Measurements from ENCODE around the gene CHCHD3. TPM values are rescaled to one million over a fixed set of nuclear protein-coding genes. Genes with fewer than 3 reads are reported as not detected.

The CHCHD3 gene
- total RNA-seq, 1 experiment from 2014 or later = 192 TPM

DNA sequence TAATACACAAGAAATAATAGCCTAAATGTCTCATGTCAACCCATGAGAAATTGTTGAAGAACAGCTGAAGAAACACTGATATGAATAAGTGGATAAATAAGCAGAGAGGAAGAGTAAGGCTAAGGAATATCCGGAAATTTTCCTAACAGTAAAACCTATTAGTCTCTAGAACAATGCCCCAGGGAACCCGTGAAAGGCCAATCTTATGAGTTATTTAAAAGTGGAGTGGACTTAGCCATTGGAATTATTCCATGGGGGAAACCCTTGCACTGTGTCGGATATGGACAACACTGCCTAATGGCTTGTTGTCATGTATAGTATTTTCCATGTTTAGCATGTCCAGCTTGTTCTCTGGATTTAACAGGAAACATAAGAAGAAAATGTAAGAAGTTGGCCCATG is 288.4 kb downstream of the CHCHD3 start:
- no peak overlapping the region for H3K4me3 ChIP-seq
- DNase-seq = no peak
- peaks cover 21% of the 10 kb centered on the region for H3K36me3 ChIP-seq
- H3K27me3 ChIP-seq = no peaks in the 10 kb centered on the region
- H3K4me1 ChIP-seq = no peaks in the 10 kb centered on the region
- H3K9me3 ChIP-seq (replicated peaks) = peaks cover 3% of the 10 kb centered on the region; the same call in 1 of the 2 replicates
- no peak overlapping the region for H3K27ac ChIP-seq

DNA sequence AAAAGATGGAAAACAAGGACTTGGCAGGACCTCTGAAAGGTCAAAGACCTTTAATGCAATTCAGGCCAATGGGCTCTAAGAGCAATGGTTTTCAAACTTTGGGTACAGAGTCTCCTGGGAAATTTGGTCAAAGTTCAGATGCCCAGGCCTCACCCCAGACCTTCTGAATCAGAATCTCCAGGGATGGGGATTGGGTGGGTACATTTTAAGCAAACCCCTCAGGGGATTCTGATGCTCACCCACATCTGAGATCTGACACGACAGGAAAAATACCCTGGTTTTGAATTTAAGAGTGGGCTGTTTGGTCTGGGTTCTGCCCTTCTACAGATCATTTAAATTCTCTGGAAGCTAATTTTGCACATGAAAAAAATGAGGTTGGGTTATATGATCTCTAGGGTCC is 290.9 kb downstream of the CHCHD3 start:
- peaks cover 3% of the 10 kb centered on the region; the same call in 1 of the 2 replicates for H3K9me3 ChIP-seq (replicated peaks)
- H3K36me3 ChIP-seq = peaks cover 27% of the 10 kb centered on the region
- no peak overlapping the region for H3K4me3 ChIP-seq
- no peak for DNase-seq
- H3K4me1 ChIP-seq = no peaks in the 10 kb centered on the region
- H3K27ac ChIP-seq = no peak overlapping the region
- H3K27me3 ChIP-seq = no peaks in the 10 kb centered on the region

DNA sequence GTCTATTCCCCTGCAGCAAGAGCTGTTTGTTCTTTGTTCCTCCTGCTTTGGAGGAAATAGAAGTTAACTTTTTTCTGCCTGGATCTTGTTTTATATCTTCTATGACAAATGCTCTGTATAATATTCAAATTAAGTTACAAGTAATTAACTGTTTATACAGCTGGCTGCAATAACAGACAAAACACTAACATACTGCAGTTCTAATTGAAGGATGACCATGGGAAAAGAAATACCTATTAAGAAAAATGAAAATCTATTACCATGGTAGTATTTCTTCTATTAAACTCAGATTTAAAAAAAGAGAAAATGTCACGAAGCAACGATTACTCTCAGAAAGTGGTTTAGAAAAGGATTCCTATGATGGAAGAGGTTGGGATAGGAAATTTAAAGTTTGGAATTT is 291.8 kb downstream of the CHCHD3 start:
- no peaks in the 10 kb centered on the region for H3K27me3 ChIP-seq
- H3K4me1 ChIP-seq = no peaks in the 10 kb centered on the region
- no peak overlapping the region for H3K27ac ChIP-seq
- peaks cover 3% of the 10 kb centered on the region; the same call in 1 of the 2 replicates for H3K9me3 ChIP-seq (replicated peaks)
- DNase-seq = no peak
- peaks cover 27% of the 10 kb centered on the region for H3K36me3 ChIP-seq
- H3K4me3 ChIP-seq = no peak overlapping the region

DNA sequence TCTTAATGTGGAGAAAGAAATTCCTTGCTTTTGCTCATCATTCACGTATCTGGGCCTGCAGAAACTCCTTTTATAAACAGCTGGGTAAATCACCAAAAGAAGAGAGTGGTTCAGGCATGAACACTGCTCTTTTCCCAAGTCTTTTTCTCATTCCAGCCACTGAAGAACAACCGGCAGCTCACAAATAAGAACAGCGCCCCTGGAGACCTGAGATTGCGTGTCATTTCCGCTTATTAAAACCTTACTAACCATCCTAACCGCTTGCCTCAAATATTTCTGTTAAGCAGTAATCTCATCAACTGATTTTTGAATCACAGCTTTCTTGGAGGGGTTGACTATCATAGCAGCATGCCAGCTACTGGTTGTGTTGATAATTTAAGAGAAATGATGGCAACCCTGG is 292.6 kb downstream of the CHCHD3 start:
- Histone ChIP-seq H3K27me3 (no peaks in the 10 kb centered on the region), H3K27ac (no peak overlapping the region), H3K4me3 (no peak overlapping the region), H3K4me1 (no peaks in the 10 kb centered on the region), H3K9me3 (replicated peaks) (peaks cover 3% of the 10 kb centered on the region; the same call in 1 of the 2 replicates), H3K36me3 (peaks cover 30% of the 10 kb centered on the region)
- no peak for DNase-seq

DNA sequence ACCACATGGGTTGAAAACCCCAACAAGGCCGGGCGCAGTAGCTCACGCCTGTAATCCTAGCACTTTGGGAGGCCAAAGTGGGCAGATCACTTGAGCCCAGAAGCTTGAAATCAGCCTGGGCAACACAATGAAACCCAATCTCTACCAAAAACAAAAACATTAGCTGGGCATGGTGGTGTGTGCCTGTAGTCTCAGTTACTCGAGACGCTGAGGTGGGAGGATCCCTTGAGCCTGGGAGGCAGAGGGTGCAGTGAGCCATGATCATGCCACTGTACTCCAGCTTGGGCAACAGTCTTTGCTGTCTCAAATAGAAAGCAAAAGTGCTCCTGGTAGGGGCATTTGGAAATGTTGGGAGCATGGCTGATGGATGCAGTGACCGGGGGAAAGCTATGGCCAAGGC is 296.0 kb downstream of the CHCHD3 start:
- no peaks in the 10 kb centered on the region for H3K27me3 ChIP-seq
- H3K27ac ChIP-seq = no peak overlapping the region
- peaks cover 3% of the 10 kb centered on the region; the same call in 1 of the 2 replicates for H3K9me3 ChIP-seq (replicated peaks)
- no peak for DNase-seq
- H3K36me3 ChIP-seq = peaks cover 32% of the 10 kb centered on the region
- no peak overlapping the region for H3K4me3 ChIP-seq
- H3K4me1 ChIP-seq = no peaks in the 10 kb centered on the region

DNA sequence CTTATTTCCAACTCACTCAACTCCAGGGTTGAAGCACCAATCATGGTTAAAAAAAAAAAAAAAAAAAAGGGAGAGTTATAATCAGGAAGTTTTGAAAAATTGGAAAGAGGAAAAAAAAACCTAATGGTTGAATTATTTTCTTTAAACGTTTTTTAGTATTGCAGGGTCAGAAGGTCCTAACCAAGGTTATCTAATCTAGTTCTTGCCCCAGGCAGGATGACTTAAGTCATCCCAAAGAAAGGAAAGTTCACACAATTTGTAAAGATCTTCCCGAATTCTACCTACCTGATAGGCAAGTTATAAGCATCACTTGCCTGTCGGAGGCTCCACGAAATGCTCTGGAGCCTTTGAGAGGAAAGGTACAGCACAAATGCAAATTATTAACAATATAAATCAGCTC is 297.5 kb downstream of the CHCHD3 start:
- Histone ChIP-seq H3K9me3 (replicated peaks) (peaks cover 3% of the 10 kb centered on the region; the same call in 1 of the 2 replicates), H3K4me1 (no peaks in the 10 kb centered on the region), H3K36me3 (peaks cover 32% of the 10 kb centered on the region), H3K4me3 (no peak overlapping the region), H3K27me3 (no peaks in the 10 kb centered on the region), H3K27ac (no peak overlapping the region)
- no peak for DNase-seq

DNA sequence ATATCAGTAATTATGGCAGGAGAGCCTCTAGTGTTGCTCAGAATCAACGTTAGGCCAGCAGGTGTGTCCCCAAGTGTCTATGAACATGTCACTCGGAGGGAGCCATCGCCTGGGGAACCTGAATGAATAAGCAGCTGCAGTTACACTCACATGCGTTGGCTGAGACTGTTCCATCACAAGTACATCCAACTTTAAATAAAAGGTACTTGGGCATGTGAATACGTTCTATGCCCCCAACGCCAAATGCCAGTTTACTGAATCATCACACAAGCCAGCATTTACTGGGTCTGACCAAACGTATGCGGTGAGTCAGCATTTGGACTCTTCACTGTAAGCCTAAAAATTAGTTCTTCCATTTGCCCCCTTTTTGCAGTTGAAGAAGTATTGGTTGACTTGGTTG is 298.1 kb downstream of the CHCHD3 start:
- Histone ChIP-seq H3K4me1 (no peaks in the 10 kb centered on the region), H3K9me3 (replicated peaks) (peaks cover under 1% of the 10 kb centered on the region; the same call in 1 of the 2 replicates), H3K27ac (no peak overlapping the region), H3K36me3 (peaks cover 26% of the 10 kb centered on the region), H3K27me3 (no peaks in the 10 kb centered on the region), H3K4me3 (no peak overlapping the region)
- DNase-seq = no peak

DNA sequence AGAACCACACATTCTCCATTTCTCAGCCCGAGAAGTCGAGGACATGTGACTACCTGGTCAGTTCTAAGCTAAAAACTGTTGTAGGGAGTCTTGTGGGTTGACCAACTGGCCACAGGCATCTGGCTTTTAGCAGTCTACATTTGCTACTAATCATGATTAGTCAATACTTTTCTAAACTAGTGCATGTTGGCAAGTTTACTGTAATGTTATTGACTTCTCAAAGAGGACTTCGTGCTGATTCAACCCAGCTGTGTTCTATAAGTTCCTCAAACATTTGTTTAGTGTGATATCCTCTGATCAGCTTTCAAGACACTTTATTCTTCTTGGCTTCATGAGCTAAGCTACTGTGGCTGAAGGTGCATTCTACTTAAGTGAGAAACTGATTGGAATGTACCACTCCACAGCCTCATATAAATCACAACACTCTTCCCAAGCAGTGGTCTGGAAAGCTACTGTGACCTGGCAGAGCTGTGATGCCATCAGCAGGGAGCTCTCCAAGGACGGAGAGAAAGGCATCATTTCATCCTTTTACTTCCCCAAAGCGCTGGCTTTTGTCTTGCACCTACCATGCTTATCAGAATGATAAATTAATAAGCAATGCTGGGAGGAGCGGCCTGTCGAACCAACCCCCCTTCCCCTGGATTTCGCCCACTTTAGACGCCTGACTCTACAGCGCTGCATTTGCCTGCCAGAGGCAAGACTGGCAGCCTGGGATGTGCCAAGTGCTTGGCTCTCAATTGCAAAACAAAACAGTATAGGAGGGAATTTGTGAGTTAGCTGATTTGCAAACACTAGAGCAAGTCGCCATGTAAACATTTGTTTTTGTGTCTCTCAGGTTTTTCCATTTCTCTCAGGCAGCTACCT is 298.9 kb downstream of the CHCHD3 start:
- H3K9me3 ChIP-seq (replicated peaks) = no peaks in the 10 kb centered on the region
- H3K27me3 ChIP-seq = no peaks in the 10 kb centered on the region
- H3K4me1 ChIP-seq = no peaks in the 10 kb centered on the region
- no peak for DNase-seq
- no peak overlapping the region for H3K4me3 ChIP-seq
- peaks cover 22% of the 10 kb centered on the region for H3K36me3 ChIP-seq
- no peak overlapping the region for H3K27ac ChIP-seq

DNA sequence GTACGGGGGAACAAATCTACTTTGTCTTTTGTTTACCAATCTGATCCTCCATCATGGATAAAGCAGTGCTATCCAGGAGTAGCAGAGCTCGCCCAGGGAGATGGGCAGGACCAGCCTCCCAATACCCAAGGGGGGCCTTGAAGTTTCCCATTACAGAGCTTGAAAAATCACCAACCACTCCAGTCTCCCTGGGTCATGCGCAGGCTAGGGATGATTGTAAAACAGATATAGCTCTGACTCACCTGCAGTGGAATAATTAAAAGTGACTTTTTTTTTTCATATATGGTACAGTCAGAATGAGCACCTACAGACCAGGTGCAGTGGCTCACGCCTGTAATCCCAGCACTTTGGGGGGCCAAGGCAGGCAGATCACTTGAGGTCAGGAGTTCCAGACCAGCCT is 301.1 kb downstream of the CHCHD3 start:
- no peak overlapping the region for H3K4me3 ChIP-seq
- no peak overlapping the region for H3K27ac ChIP-seq
- H3K36me3 ChIP-seq = peaks cover 16% of the 10 kb centered on the region
- no peaks in the 10 kb centered on the region for H3K9me3 ChIP-seq (replicated peaks)
- H3K27me3 ChIP-seq = no peaks in the 10 kb centered on the region
- DNase-seq = no peak
- H3K4me1 ChIP-seq = no peaks in the 10 kb centered on the region

DNA sequence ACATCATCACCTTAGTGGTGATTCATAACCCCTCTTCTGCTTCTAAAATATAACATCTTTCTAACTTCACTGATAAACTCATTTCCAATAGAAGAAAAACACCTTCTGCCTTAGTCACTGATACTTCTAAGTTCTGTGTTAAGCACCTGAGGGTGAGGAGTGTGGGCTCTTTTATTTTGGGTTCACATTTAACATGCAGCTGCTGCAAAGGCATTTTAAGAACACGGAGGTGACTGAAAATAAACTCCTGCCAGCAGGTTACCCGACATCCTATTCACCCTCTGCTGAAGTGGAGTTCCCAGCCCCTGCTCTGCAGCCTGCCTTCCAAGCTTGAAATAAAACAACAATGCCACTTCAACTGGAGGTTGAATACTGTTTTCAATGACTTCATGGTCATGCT is 302.7 kb downstream of the CHCHD3 start:
- no peak overlapping the region for H3K27ac ChIP-seq
- peaks cover 6% of the 10 kb centered on the region for H3K36me3 ChIP-seq
- no peaks in the 10 kb centered on the region for H3K27me3 ChIP-seq
- H3K4me1 ChIP-seq = no peaks in the 10 kb centered on the region
- H3K9me3 ChIP-seq (replicated peaks) = no peaks in the 10 kb centered on the region
- no peak overlapping the region for H3K4me3 ChIP-seq
- no peak for DNase-seq

DNA sequence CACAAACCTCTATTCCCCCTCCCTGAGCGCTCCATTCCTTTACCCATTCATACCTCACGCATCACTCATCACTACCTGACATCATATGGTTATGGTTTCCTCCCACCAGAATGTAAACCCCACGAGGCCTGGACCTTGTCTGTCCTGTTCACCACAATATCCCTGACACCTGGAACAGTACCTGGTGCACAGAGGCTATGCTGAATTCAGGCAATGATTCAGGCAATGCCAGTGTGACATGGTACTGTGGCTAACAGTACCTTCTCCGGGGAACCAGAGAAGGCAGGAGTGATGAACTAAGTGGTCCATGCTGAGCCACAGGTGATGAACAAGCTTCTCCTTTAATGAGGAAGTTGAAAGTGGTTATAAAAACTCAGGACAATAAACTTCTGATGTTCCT is 303.1 kb downstream of the CHCHD3 start:
- Histone ChIP-seq H3K4me3 (no peak overlapping the region), H3K9me3 (replicated peaks) (no peaks in the 10 kb centered on the region), H3K4me1 (no peaks in the 10 kb centered on the region), H3K27me3 (no peaks in the 10 kb centered on the region), H3K36me3 (peaks cover 3% of the 10 kb centered on the region), H3K27ac (no peak overlapping the region)
- DNase-seq = no peak

DNA sequence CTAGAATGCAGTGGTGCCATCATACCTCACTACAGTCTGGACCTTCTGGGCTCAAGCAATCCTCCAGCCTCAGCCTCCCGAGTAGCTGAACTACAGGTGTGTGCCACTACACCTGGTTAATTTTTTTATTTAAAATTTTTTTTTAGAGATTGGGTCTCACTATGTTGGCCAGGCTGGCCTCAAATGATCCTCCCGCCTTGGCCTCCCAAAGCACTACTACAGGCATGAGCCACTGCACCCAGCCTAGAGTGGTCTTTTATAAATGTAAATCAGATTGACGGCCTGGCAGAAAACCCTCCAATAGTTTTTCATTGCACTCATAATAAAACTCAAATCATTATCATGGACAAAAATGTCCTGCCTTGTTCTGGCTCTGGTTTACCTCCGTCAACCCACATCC is 303.9 kb downstream of the CHCHD3 start:
- H3K27ac ChIP-seq = no peak overlapping the region
- H3K4me3 ChIP-seq = no peak overlapping the region
- no peaks in the 10 kb centered on the region for H3K4me1 ChIP-seq
- H3K27me3 ChIP-seq = no peaks in the 10 kb centered on the region
- H3K9me3 ChIP-seq (replicated peaks) = no peaks in the 10 kb centered on the region
- DNase-seq = no peak
- no peaks in the 10 kb centered on the region; the same call in none of the 2 replicates for H3K36me3 ChIP-seq

DNA sequence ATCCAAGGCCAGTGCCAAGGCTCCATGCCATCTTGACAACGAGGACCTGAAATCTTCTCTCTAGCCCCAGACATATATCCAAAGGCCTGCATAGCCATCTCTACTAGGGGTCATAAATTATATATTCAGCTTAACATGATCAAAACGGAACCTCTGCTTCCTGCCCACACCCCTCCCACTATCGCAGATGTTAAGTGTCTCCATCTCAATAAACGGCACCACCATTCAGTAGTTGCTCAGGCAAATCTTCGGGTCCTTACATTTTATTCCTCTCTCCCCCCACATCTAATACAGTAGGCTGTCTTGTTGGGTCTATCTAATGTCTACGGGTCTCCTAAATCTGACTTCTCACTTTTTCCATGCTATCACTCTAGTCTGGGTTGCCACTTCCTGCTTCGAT is 304.5 kb downstream of the CHCHD3 start:
- H3K36me3 ChIP-seq = no peaks in the 10 kb centered on the region; the same call in 1 of the 2 replicates
- H3K27ac ChIP-seq = no peak overlapping the region
- H3K9me3 ChIP-seq (replicated peaks) = no peaks in the 10 kb centered on the region
- no peaks in the 10 kb centered on the region for H3K27me3 ChIP-seq
- no peak overlapping the region for H3K4me3 ChIP-seq
- DNase-seq = no peak
- no peaks in the 10 kb centered on the region for H3K4me1 ChIP-seq

DNA sequence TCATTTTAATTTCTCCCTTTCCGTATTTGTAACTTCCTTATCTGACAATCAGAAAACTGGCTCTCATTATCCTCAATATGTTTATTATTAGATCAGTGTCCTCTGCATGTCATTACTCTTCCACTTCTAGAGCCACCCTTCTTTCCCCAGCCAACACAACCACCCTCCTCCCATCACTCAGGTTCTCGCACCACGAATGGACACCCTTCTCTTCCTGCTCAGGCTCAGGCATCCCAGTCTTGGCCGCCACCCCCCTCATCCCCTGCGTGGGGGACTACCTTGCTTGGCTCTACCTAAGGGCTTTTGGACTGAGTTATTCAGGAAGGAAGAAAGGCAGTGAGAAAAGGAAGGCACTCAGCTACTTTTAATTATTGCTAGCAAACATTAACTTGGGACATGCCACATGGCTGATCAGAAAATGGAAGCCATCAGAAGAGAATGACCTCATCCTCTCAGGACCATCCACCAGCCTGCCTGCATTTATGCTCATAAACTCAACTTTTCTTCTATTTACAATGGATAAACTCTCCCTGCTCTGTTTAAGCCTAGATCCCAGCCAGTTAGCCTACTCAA is 305.8 kb downstream of the CHCHD3 start:
- DNase-seq = no peak
- H3K4me1 ChIP-seq = no peaks in the 10 kb centered on the region
- H3K9me3 ChIP-seq (replicated peaks) = no peaks in the 10 kb centered on the region
- no peak overlapping the region for H3K4me3 ChIP-seq
- no peaks in the 10 kb centered on the region for H3K27me3 ChIP-seq
- no peaks in the 10 kb centered on the region; the same call in 1 of the 2 replicates for H3K36me3 ChIP-seq
- H3K27ac ChIP-seq = no peak overlapping the region

DNA sequence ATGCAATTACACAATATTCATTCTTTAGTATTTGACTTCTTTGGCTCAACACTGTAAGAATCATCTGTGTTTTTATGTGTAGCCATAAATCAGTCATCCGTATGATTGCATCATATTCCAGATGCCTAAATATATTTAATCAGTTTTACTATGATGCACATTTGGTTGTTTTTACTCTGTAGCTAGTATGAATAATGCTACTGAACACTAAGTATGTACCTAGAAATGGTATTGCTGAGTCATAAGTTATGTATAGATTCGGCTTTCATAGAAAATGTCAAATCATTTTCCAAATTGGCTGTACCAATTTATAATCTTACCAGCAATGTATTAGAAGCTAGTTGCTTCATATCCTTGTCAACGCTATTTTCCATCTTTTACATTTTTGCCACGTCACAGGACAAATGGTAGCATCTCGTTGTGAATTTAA is 308.3 kb downstream of the CHCHD3 start:
- Histone ChIP-seq H3K4me3 (no peak overlapping the region), H3K36me3 (no peaks in the 10 kb centered on the region), H3K4me1 (no peaks in the 10 kb centered on the region), H3K9me3 (replicated peaks) (peaks cover 9% of the 10 kb centered on the region), H3K27me3 (no peaks in the 10 kb centered on the region), H3K27ac (no peak overlapping the region)
- DNase-seq = no peak

Measured in SJCRH30 (cell line).